SH-SY5Y (cell line): ENCODE results near the gene MSRB3.

Experiments
- GATA2 ChIP-seq: IDR thresholded peaks from 2 replicates; pipeline ENCODE4 v1.6.1; 2011; ENCODE audit warnings: mild to moderate bottlenecking, low read depth, low read length
- GATA3 ChIP-seq: IDR thresholded peaks from 2 replicates; pipeline ENCODE4 v1.6.1; 2011; ENCODE audit warnings: low read depth, mild to moderate bottlenecking, low read length, moderate library complexity

- TF ChIP-seq GATA3 (no peak), GATA2 (no peak)
Observed at GRCh38 chr12:65465766-65466547, 187.5 kb downstream of the MSRB3 start.
